CD14-positive monocyte (primary cell): ENCODE results near the gene PPP1R15A. TPM values are rescaled to one million over a fixed set of nuclear protein-coding genes. Genes with fewer than 3 reads are reported as not detected.

Source experiments
- DNase-seq, 3 donors: peaks; one replicate each; pipeline ENCODE4 v3.0.0-alpha.2; 2011 to 2022
- H2AFZ ChIP-seq: 2 replicates; pipeline ENCODE4 v1.6.0; 2012; ENCODE audit warnings: mild to moderate bottlenecking, low read depth, low read length, inconsistent platforms; ENCODE audit not compliant: insufficient read depth, poor library complexity, severe bottlenecking
- H3K27ac ChIP-seq, 2 donors: 1 replicate in 1 of 2; 2 replicates in 1 of 2; pipeline ENCODE4 v1.5.1; 2012 to 2013; ENCODE audit warnings: low read length in 2 of 2, control low read depth in 1 of 2, inconsistent platforms in 1 of 2, low read depth in 1 of 2, mild to moderate bottlenecking in 1 of 2
- H3K27me3 ChIP-seq, 2 donors: one replicate each; pipeline versions ENCODE4 v1.6.0 to v1.6.1; 2011 to 2013; ENCODE audit warnings: low read length in 2 of 2; ENCODE audit not compliant: control insufficient read depth in 2 of 2, insufficient read depth in 2 of 2
- H3K36me3 ChIP-seq, 2 donors: replicated peaks in 1 of 2; 1 replicate in 1 of 2; 2 replicates in 1 of 2; pipeline versions ENCODE4 v1.5.1 to v1.6.1; 2012 to 2013; ENCODE audit warnings: low read length in 2 of 2, control low read depth in 1 of 2, inconsistent platforms in 1 of 2, mild to moderate bottlenecking in 1 of 2; ENCODE audit not compliant: insufficient read depth in 2 of 2, control insufficient read depth in 1 of 2
- H3K4me1 ChIP-seq, 2 donors: 1 replicate in 1 of 2; 2 replicates in 1 of 2; pipeline versions ENCODE4 v1.5.1 to v1.6.1; 2012 to 2013; ENCODE audit warnings: low read length in 2 of 2, control low read depth in 1 of 2, inconsistent platforms in 1 of 2, mild to moderate bottlenecking in 1 of 2, moderate library complexity in 1 of 2; ENCODE audit not compliant: insufficient read depth in 2 of 2, control insufficient read depth in 1 of 2
- H3K4me2 ChIP-seq: replicated peaks from 2 replicates; pipeline ENCODE3; 2012; ENCODE audit warnings: low read length, moderate library complexity, mild to moderate bottlenecking; ENCODE audit not compliant: poor library complexity, severe bottlenecking; ENCODE audit errors: extremely low read depth
- H3K4me3 ChIP-seq, 3 experiments: fragments of 200-600 bp in 1 of 3; sonication (generic) in 1 of 3; replicated peaks in 1 of 3; 1 replicate in 2 of 3; 2 replicates in 1 of 3; pipeline ENCODE4 v1.5.1; 2011 to 2013; ENCODE audit warnings: low read length in 3 of 3, mild to moderate bottlenecking in 3 of 3, control low read depth in 2 of 3, low read depth in 2 of 3, inconsistent platforms in 1 of 3, moderate library complexity in 1 of 3
- H3K79me2 ChIP-seq: 2 replicates; pipeline ENCODE4 v1.6.0; 2012; ENCODE audit warnings: mild to moderate bottlenecking, control low read depth, inconsistent platforms, low read length, moderate library complexity; ENCODE audit not compliant: insufficient read depth
- H3K9ac ChIP-seq: 2 replicates; pipeline ENCODE4 v1.6.0; 2017; ENCODE audit warnings: low read length, mild to moderate bottlenecking; ENCODE audit not compliant: insufficient read depth, poor library complexity, severe bottlenecking
- H3K9me3 ChIP-seq, 2 donors: replicated peaks in 1 of 2; 1 replicate in 1 of 2; 2 replicates in 1 of 2; pipeline versions ENCODE4 v1.5.1 to v1.6.1; 2012 to 2013; ENCODE audit warnings: low read length in 2 of 2, control low read depth in 1 of 2; ENCODE audit not compliant: control insufficient read depth in 1 of 2, insufficient read depth in 1 of 2
- H4K20me1 ChIP-seq: 2 replicates; pipeline ENCODE4 v1.6.0; 2012; ENCODE audit warnings: mild to moderate bottlenecking, low read length, control low read depth, moderate library complexity; ENCODE audit not compliant: insufficient read depth
- H3K27ac Mint-ChIP-seq, 7 donors: one replicate each; pipeline ENCODE4 v1.8.0; 2020; ENCODE audit warnings: mild to moderate bottlenecking in 7 of 7, mixed read lengths in 7 of 7, moderate library complexity in 6 of 7, inconsistent platforms in 2 of 7
- H3K27me3 Mint-ChIP-seq, 3 donors: one replicate each; pipeline ENCODE4 v1.8.0; 2021 to 2022; ENCODE audit warnings: low read depth in 3 of 3, mild to moderate bottlenecking in 3 of 3, mixed read lengths in 3 of 3, moderate library complexity in 3 of 3, inconsistent platforms in 1 of 3
- H3K36me3 Mint-ChIP-seq, 2 donors: one replicate each; pipeline ENCODE4 v1.8.0; 2020; ENCODE audit warnings: mixed read lengths in 2 of 2, inconsistent platforms in 1 of 2, mild to moderate bottlenecking in 1 of 2
- H3K4me1 Mint-ChIP-seq: one replicate; pipeline ENCODE4 v1.8.0; 2020; ENCODE audit warnings: mild to moderate bottlenecking, mixed read lengths
- H3K4me3 Mint-ChIP-seq, 2 donors: one replicate each; pipeline ENCODE4 v1.8.0; 2020; ENCODE audit warnings: mild to moderate bottlenecking in 2 of 2, mixed read lengths in 2 of 2, moderate library complexity in 1 of 2
- H3K9me3 Mint-ChIP-seq, 7 donors: one replicate each; pipeline ENCODE4 v1.8.0; 2020 to 2022; ENCODE audit warnings: mixed read lengths in 7 of 7, mild to moderate bottlenecking in 6 of 7, moderate library complexity in 6 of 7, inconsistent platforms in 2 of 7
- WGBS: methylation state at CpG from one replicate; pipeline ENCODE4 v1.1.5; 2013; ENCODE audit warnings: missing lambda C conversion rate; ENCODE audit not compliant: insufficient coverage; 5-methylcytosine and 5-hydroxymethylcytosine counted together
- intact Hi-C, 2 donors: fragments of 100-400 bp; cut with micrococcal nuclease; formaldehyde crosslinking; loops; one replicate each; pipeline versions ENCODE4 v1.15.0 to v1.15.1; 2023
- polyA plus RNA-seq, 3 donors: library from polyadenylated mRNA; depleted of rRNA in 1 of 3; unstranded in 2 of 3; stranded (reverse) in 1 of 3; fragments of 300-500 nt in 2 of 3; fragments of >200 nt in 1 of 3; fragmentation: Illumina TruSeq in 2 of 3; gene quantifications; 1 replicate in 2 of 3; 2 replicates in 1 of 3; pipeline ENCODE4 v1.2.3, GENCODE V29; 2012 to 2021
- TF ChIP-seq, protein P1 (sequence below): fragments of 200-600 bp; IDR thresholded peaks from one replicate; pipeline ENCODE4 v1.8.0; 2022; ENCODE audit warnings: antibody characterized with exemption, mild to moderate bottlenecking

Gene PPP1R15A
- polyA plus RNA-seq, 3 donors: 127 to 745 (median 169) TPM

- peak in 2 of 3 donors; percentile 18 to 41 for DNase-seq
- Histone ChIP-seq H3K4me2 (no peak overlapping the region), H3K4me3 (no peak overlapping the region), H3K9ac (no peak overlapping the region), H3K4me1 (peaks cover 42 to 59% of the 10 kb centered on the region in 2 donors), H3K27ac (peak overlapping the region in 1 of 2 donors; percentile 13), H3K27me3 (no peaks in the 10 kb centered on the region), H3K79me2 (peaks cover 33% of the 10 kb centered on the region), H3K36me3 (peaks cover 21 to 37% of the 10 kb centered on the region in 2 donors), H2AFZ (no peak overlapping the region), H3K9me3 (peaks cover 6 to 7% of the 10 kb centered on the region in 2 donors), H4K20me1 (peaks cover 79% of the 10 kb centered on the region)
- TF ChIP-seq, protein P1, sequence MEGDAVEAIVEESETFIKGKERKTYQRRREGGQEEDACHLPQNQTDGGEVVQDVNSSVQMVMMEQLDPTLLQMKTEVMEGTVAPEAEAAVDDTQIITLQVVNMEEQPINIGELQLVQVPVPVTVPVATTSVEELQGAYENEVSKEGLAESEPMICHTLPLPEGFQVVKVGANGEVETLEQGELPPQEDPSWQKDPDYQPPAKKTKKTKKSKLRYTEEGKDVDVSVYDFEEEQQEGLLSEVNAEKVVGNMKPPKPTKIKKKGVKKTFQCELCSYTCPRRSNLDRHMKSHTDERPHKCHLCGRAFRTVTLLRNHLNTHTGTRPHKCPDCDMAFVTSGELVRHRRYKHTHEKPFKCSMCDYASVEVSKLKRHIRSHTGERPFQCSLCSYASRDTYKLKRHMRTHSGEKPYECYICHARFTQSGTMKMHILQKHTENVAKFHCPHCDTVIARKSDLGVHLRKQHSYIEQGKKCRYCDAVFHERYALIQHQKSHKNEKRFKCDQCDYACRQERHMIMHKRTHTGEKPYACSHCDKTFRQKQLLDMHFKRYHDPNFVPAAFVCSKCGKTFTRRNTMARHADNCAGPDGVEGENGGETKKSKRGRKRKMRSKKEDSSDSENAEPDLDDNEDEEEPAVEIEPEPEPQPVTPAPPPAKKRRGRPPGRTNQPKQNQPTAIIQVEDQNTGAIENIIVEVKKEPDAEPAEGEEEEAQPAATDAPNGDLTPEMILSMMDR: no peak
- Mint-ChIP-seq H3K27me3 (peaks cover 0 to 17% (median 1%) of the 10 kb centered on the region in 3 donors), H3K4me3 (no peak overlapping the region), H3K27ac (peak overlapping the region; percentile 51 to 100 (median 75)), H3K36me3 (peaks cover 45 to 65% of the 10 kb centered on the region in 2 donors), H3K4me1 (peaks cover 47% of the 10 kb centered on the region), H3K9me3 (peaks cover 7 to 30% (median 15%) of the 10 kb centered on the region in 7 donors)
- intact Hi-C loops: loop anchor here in 1 of 2 donors (10.0 kb wide), 1 partner anchor 553 kb away; the partner anchor contains the start of gene EMP3
- 100% methylated on average over 1 of the region's 6 CpGs for WGBS
These were observed 5.6 kb downstream of the PPP1R15A start for GRCh38 chr19:48877855-48878195.

DNA sequence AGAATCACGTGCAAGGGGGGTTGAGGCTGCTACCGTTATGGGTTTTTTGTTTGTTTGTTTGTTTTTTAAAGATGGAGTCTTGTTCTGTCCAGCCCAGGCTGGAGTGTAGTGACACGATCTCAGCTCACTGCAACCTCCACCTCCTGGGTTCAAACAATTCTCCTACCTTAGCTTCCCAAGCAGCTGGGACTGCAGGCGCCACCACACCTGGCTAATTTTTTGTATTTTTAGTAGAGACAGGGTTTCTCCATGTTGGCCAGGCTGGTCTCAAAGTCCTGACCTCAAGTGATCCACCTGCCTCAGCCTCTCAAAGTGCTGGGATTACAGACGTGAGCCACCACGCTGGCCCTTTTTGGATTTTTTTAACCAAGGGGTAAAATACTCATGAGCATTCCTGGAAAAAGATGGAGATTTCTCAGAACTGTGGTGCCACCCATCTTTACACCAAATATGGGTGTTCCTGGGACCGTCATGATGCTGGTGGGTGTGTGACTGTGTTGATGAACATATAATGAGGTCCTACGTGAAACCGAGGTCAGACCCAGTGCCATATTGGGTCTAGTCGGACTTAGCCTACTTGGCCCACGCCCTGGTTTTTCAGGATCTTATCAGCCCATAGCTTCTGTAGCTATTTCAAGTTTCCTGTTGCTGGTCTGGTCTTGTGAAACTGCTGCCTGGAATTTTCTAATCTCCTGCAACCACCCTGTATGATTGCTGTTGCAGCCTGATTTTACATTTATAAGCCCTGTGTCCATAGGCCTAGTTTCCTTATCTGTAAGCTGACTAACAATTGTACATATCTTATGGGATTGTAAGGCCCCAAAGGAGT, 6.2 kb downstream of the PPP1R15A start:
- Histone ChIP-seq H3K36me3 (peaks cover 21 to 35% of the 10 kb centered on the region in 2 donors), H3K4me2 (no peak overlapping the region), H4K20me1 (peaks cover 73% of the 10 kb centered on the region), H3K9me3 (peaks cover 6 to 7% of the 10 kb centered on the region in 2 donors), H3K9ac (no peak overlapping the region), H3K4me3 (no peak overlapping the region), H3K79me2 (peaks cover 27% of the 10 kb centered on the region), H3K27ac (peak overlapping the region; percentile 13 to 48), H2AFZ (no peak overlapping the region), H3K27me3 (no peaks in the 10 kb centered on the region), H3K4me1 (peaks cover 38 to 56% of the 10 kb centered on the region in 2 donors)
- H3K27me3 Mint-ChIP-seq: peaks cover 0 to 12% (median 1%) of the 10 kb centered on the region in 3 donors
- H3K4me3 Mint-ChIP-seq: no peak overlapping the region
- peak in 2 of 3 donors; percentile 63 to 67 for DNase-seq
- TF ChIP-seq, protein P1: no peak
- H3K4me1 Mint-ChIP-seq: peaks cover 44% of the 10 kb centered on the region
- H3K9me3 Mint-ChIP-seq: peaks cover 12 to 31% (median 16%) of the 10 kb centered on the region in 7 donors
- H3K36me3 Mint-ChIP-seq: peaks cover 39 to 59% of the 10 kb centered on the region in 2 donors
- WGBS: 52% methylated on average over 5 of the region's 11 CpGs
- intact Hi-C loops: loop anchor here in 1 of 2 donors (10.0 kb wide), 1 partner anchor 554 kb away; the partner anchor contains the start of gene EMP3
- peak overlapping the region; percentile 51 to 100 (median 75) for H3K27ac Mint-ChIP-seq
